ENCODE results near the gene RAP1A.

The RAP1A gene

GRCh38 chr1:111756124-111756513 lies 136.5 kb downstream of the RAP1A start:
- TF ChIP-seq RAD21 (IDR thresholded peaks at IDR 0.05; ENCODE audit: low read depth) (no peak), TAF1 (IDR thresholded peaks at IDR 0.05; ENCODE audit: low read depth) (peak; percentile 18)

- TF ChIP-seq MAX (IDR thresholded peaks at IDR 0.05) (no peak), TAF1 (IDR thresholded peaks at IDR 0.05; ENCODE audit: low read depth) (no peak), REST (IDR thresholded peaks at IDR 0.05; ENCODE audit: low read depth) (no peak), NFIC (IDR thresholded peaks at IDR 0.05) (no peak)
Measured at GRCh38 chr1:111758373-111758772, 138.8 kb downstream of the RAP1A start.

- TF ChIP-seq TEAD4 (IDR thresholded peaks at IDR 0.05) (no peak), YY1 (IDR thresholded peaks at IDR 0.05; ENCODE audit: low read depth) (no peak), RAD21 (IDR thresholded peaks at IDR 0.05; ENCODE audit: low read depth) (no peak), MAX (IDR thresholded peaks at IDR 0.05) (no peak), CREB1 (IDR thresholded peaks at IDR 0.05; ENCODE audit: low read depth) (no peak), USF1 (IDR thresholded peaks at IDR 0.05) (no peak), REST (IDR thresholded peaks at IDR 0.05; ENCODE audit: low read depth) (no peak), FOXM1 (IDR thresholded peaks at IDR 0.05; ENCODE audit: borderline replicate concordance, low read depth) (no peak), EGR1 (IDR thresholded peaks at IDR 0.05) (no peak), TCF12 (IDR thresholded peaks at IDR 0.05; ENCODE audit: low read depth) (no peak), ZBTB7A (IDR thresholded peaks at IDR 0.05; ENCODE audit: low read depth) (no peak), CEBPB (IDR thresholded peaks at IDR 0.05) (no peak), TAF1 (IDR thresholded peaks at IDR 0.05; ENCODE audit: low read depth) (no peak), NFIC (IDR thresholded peaks at IDR 0.05) (no peak), EP300 (IDR thresholded peaks at IDR 0.05; ENCODE audit: borderline replicate concordance) (no peak)
Measured at GRCh38 chr1:111761717-111762116, 142.1 kb downstream of the RAP1A start.

GRCh38 chr1:111762332-111762731 lies 142.7 kb downstream of the RAP1A start:
- TF ChIP-seq NFIC (IDR thresholded peaks at IDR 0.05) (no peak), USF1 (IDR thresholded peaks at IDR 0.05) (no peak), MAX (IDR thresholded peaks at IDR 0.05) (no peak), YY1 (IDR thresholded peaks at IDR 0.05; ENCODE audit: low read depth) (no peak), CEBPB (IDR thresholded peaks at IDR 0.05) (no peak), TAF1 (IDR thresholded peaks at IDR 0.05; ENCODE audit: low read depth) (no peak), TCF12 (IDR thresholded peaks at IDR 0.05; ENCODE audit: low read depth) (no peak), FOXM1 (IDR thresholded peaks at IDR 0.05; ENCODE audit: borderline replicate concordance, low read depth) (no peak), EP300 (IDR thresholded peaks at IDR 0.05; ENCODE audit: borderline replicate concordance) (no peak), ZBTB7A (IDR thresholded peaks at IDR 0.05; ENCODE audit: low read depth) (no peak), TEAD4 (IDR thresholded peaks at IDR 0.05) (no peak), RAD21 (IDR thresholded peaks at IDR 0.05; ENCODE audit: low read depth) (no peak), EGR1 (IDR thresholded peaks at IDR 0.05) (no peak), CREB1 (IDR thresholded peaks at IDR 0.05; ENCODE audit: low read depth) (no peak), REST (IDR thresholded peaks at IDR 0.05; ENCODE audit: low read depth) (no peak)
